PC-9 (cell line): ENCODE measurements around the gene CMTM3. TPM values are rescaled to one million over a fixed set of nuclear protein-coding genes. Genes with fewer than 3 reads are reported as not detected.

Experiments
- BruUV-seq: library from RNA; stranded (reverse); fragments of 400-500 nt; replicated peaks from 2 replicates; lab custom pipeline; 2021; lab: Mats Ljungman, UMichigan
- CTCF ChIA-PET: fragments of 300-600 bp; sonication (Branson Sonifier 250); formaldehyde crosslinking; loops from one replicate; lab custom pipeline; 2022; ENCODE audit warnings: antibody characterized with exemption; lab: Charles Lee
- POLR2A ChIA-PET: fragments of 300-600 bp; sonication (Branson Sonifier 250); formaldehyde crosslinking; loops from one replicate; lab custom pipeline; 2022; ENCODE audit warnings: antibody characterized with exemption; ENCODE audit not compliant: unreplicated experiment; lab: Charles Lee
- DNase-seq, 2 experiments: peaks; one replicate each; pipeline versions ENCODE4 v3.0.0 to v3.0.0-alpha.2; 2015 to 2022; ENCODE audit warnings: mixed read lengths in 1 of 2
- H2AFZ ChIP-seq: fragments of 200-600 bp; sonication (generic); 2 replicates; pipeline ENCODE4 v1.8.1; 2017; ENCODE audit warnings: antibody characterized with exemption
- H3F3A ChIP-seq: fragments of 200-600 bp; sonication (generic); 2 replicates; pipeline ENCODE4 v1.8.1; 2017; ENCODE audit warnings: antibody characterized with exemption, mild to moderate bottlenecking, low read depth; ENCODE audit not compliant: insufficient read depth
- H3K27ac ChIP-seq: fragments of 200-600 bp; sonication (generic); 2 replicates; pipeline ENCODE4 v1.6.1; 2016; ENCODE audit warnings: mixed run types
- H3K27me3 ChIP-seq: fragments of 200-600 bp; sonication (generic); 2 replicates; pipeline ENCODE4 v1.6.1; 2016; ENCODE audit warnings: low read depth, mixed run types; ENCODE audit not compliant: insufficient read depth
- H3K36me3 ChIP-seq: fragments of 200-600 bp; sonication (generic); 2 replicates; pipeline ENCODE4 v1.6.1; 2016; ENCODE audit warnings: low read depth, mixed run types
- H3K4me1 ChIP-seq: fragments of 200-600 bp; sonication (generic); replicated peaks from 2 replicates; pipeline ENCODE4 v1.6.1; 2016; ENCODE audit warnings: mixed run types; ENCODE audit not compliant: insufficient read depth
- H3K4me2 ChIP-seq: fragments of 200-600 bp; sonication (generic); 2 replicates; pipeline ENCODE4 v1.6.1; 2017; ENCODE audit warnings: mixed run types
- H3K4me3 ChIP-seq: fragments of 200-600 bp; sonication (generic); 2 replicates; pipeline ENCODE4 v1.6.1; 2016; ENCODE audit warnings: mixed run types
- H3K79me2 ChIP-seq: fragments of 200-600 bp; sonication (generic); 2 replicates; pipeline ENCODE4 v1.6.1; 2017; ENCODE audit warnings: low read depth, mixed run types
- H3K9me2 ChIP-seq: fragments of 200-600 bp; sonication (generic); 2 replicates; pipeline ENCODE4 v1.8.1; 2017; ENCODE audit warnings: mild to moderate bottlenecking; ENCODE audit not compliant: insufficient read depth
- H3K9me3 ChIP-seq: fragments of 200-600 bp; sonication (generic); 2 replicates; pipeline ENCODE4 v1.8.1; 2016; ENCODE audit warnings: low read depth; ENCODE audit not compliant: insufficient read depth
- H4K20me1 ChIP-seq: fragments of 200-600 bp; sonication (generic); 2 replicates; pipeline ENCODE4 v1.8.1; 2017; ENCODE audit not compliant: insufficient read depth
- CTCF ChIP-seq: fragments of 200-600 bp; sonication (generic); conservative IDR thresholded peaks from 2 replicates; pipeline ENCODE4 v1.6.1; 2017; ENCODE audit warnings: mixed run types, antibody characterized with exemption, mild to moderate bottlenecking, moderate library complexity
- EZH2 ChIP-seq: fragments of 200-600 bp; sonication (generic); IDR thresholded peaks from 2 replicates; pipeline ENCODE4 v1.8.0; 2017; ENCODE audit warnings: antibody characterized with exemption, low read depth
- intact Hi-C: fragments of 100-400 bp; cut with micrococcal nuclease; formaldehyde crosslinking; loops from one replicate; pipeline ENCODE4 v1.10.0; 2022; ENCODE audit not compliant: unreplicated experiment
- total RNA-seq: library from RNA; stranded (reverse); gene quantifications from 2 replicates; pipeline ENCODE4 v1.2.3, GENCODE V29; 2021

The CMTM3 gene
- total RNA-seq, 1 experiment from 2014 or later, result 32.0 TPM

DNA sequence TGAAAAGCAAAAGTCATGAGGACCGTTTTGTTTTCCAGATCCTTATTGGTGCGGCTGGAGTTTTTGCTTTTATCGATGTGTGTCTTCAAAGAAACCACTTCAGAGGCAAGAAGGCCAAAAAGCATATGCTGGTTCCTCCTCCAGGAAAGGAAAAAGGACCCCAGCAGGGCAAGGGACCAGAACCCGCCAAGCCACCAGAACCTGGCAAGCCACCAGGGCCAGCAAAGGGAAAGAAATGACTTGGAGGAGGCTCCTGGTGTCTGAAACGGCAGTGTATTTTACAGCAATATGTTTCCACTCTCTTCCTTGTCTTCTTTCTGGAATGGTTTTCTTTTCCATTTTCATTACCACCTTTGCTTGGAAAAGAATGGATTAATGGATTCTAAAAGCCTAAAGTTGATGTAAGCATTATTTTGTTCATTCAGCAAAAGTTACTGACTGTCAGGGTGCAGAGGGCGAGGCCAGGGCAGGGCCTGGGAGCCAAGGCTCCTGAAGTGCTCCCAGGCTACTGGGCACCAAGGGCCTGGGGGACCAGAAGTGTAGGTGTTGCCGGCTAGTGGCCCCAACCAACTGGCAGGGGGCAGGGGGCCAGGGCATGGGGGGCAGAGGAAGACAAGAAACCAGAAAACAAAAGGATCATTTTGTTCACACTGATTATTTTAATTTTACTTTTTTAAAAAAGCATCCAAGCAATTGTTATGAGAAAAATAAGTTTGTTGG, 16.5 kb upstream of the CMTM3 start:
- Histone ChIP-seq H3K9me3 (no peaks in the 10 kb centered on the region), H3K4me1 (no peaks in the 10 kb centered on the region), H3K79me2 (no peaks in the 10 kb centered on the region), H3K4me2 (no peak overlapping the region), H3K9me2 (no peaks in the 10 kb centered on the region), H2AFZ (no peak overlapping the region), H3F3A (no peaks in the 10 kb centered on the region), H3K36me3 (no peaks in the 10 kb centered on the region), H3K4me3 (no peak overlapping the region), H3K27me3 (no peaks in the 10 kb centered on the region), H3K27ac (no peak overlapping the region), H4K20me1 (no peaks in the 10 kb centered on the region)
- POLR2A ChIA-PET, result no interaction called here
- CTCF ChIA-PET, result no interaction called here
- TF ChIP-seq EZH2, result no peak
- no peak for TF ChIP-seq CTCF
- no peak for DNase-seq
- BruUV-seq, result no TSS peak
- intact Hi-C loops, result loop anchor here (5.0 kb wide), 1 partner anchor 101 kb away; no protein-coding TSS in a partner anchor

DNA sequence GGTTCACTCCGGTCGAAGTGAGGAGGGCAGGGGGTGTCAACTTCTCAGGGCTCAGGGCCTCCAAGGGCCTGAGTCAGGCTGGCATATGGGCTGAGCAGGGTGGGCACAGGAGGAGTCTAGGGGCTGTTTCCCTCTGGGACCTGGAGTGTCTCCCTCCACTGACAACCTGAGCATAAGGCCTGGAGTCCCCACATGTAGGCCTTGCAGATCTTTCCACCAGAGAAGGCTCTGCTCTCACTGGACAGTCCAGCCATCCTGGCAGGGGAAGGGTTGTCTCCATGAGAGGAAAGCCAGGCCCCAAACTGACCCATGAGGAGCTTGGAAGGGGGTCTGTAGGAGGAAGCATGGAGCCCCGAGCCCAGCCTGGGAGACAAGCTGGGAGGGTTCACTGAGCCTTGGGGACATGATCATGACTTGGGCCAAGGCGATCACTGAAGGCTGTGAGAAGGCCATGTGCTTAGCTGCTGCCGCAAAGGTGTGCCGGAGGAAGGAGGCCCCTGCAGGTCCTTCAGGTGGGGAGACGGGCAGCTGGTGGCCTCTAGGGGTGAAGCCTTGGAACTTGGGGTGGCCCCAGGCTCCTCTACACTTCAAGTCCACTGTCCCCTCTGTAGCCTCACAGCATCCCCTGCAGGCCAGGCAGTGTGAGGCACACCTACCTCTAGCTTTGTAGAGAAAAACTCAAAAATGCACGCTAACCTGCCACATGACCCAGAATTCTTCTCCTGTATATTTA, 15.4 kb upstream of the CMTM3 start:
- no peaks in the 10 kb centered on the region for H3F3A ChIP-seq
- no peaks in the 10 kb centered on the region for H4K20me1 ChIP-seq
- no peak overlapping the region for H3K4me3 ChIP-seq
- intact Hi-C loops, result loop anchor here (5.0 kb wide), 1 partner anchor 102 kb away; no protein-coding TSS in a partner anchor
- POLR2A ChIA-PET, result no interaction called here
- H3K4me1 ChIP-seq, result no peaks in the 10 kb centered on the region
- no peaks in the 10 kb centered on the region for H3K79me2 ChIP-seq
- no peaks in the 10 kb centered on the region for H3K36me3 ChIP-seq
- peak; percentile 35 to 40 for DNase-seq
- no peaks in the 10 kb centered on the region for H3K27me3 ChIP-seq
- CTCF ChIA-PET, result interaction anchor here (0.7 kb wide), 1 partner anchor 173 kb away, joined by 6 read pairs; no protein-coding TSS in a partner anchor
- no peaks in the 10 kb centered on the region for H3K9me3 ChIP-seq
- no peaks in the 10 kb centered on the region for H3K9me2 ChIP-seq
- BruUV-seq, result no TSS peak
- no peak overlapping the region for H3K4me2 ChIP-seq
- H2AFZ ChIP-seq, result no peak overlapping the region
- no peak overlapping the region for H3K27ac ChIP-seq
- TF ChIP-seq EZH2, result no peak
- TF ChIP-seq CTCF, result peak; percentile 57

DNA sequence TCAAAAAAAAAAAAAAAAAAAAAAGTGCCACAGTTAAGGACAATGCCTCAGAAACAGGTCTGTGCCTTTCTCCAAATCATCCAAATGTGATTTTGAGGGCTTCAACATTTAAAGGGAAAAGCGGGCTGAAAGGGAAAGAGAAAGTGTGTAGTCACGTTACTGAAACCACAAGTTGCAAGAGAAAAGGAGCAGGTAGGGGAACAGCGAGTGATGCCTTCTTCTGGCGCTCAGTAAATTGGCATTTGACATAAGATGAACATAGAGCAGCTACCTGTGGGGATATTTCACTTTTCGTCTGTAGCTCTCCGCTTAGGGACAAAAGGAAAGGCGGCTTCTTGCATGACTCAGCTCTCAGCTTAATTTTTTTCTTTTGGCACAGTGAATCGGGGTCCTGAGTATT, 14.2 kb upstream of the CMTM3 start:
- Histone ChIP-seq H3K36me3 (no peaks in the 10 kb centered on the region), H3K4me3 (no peak overlapping the region), H3K79me2 (no peaks in the 10 kb centered on the region), H3K9me2 (no peaks in the 10 kb centered on the region), H2AFZ (no peak overlapping the region), H3K27me3 (no peaks in the 10 kb centered on the region), H3K4me2 (no peak overlapping the region), H3K27ac (no peak overlapping the region), H3K9me3 (no peaks in the 10 kb centered on the region), H3K4me1 (no peaks in the 10 kb centered on the region), H3F3A (no peaks in the 10 kb centered on the region), H4K20me1 (no peaks in the 10 kb centered on the region)
- intact Hi-C loops, result no loop called here
- POLR2A ChIA-PET, result no interaction called here
- TF ChIP-seq CTCF (no peak), EZH2 (no peak)
- CTCF ChIA-PET, result no interaction called here
- DNase-seq, result no peak
- BruUV-seq, result no TSS peak
